Stimulated activated CD8-positive, alpha-beta memory T cell treated with anti-CD3 and anti-CD28 coated beads, Interleukin-2, amount 100 ng/mL, for 48 hours (primary cell): ENCODE results near the gene KCNQ2.

Experiments used
- DNase-seq, 2 donors: peaks; one replicate each; pipeline ENCODE4 v3.0.0-alpha.2; 2020; ENCODE audit warnings: low read depth in 2 of 2

The KCNQ2 gene

DNA sequence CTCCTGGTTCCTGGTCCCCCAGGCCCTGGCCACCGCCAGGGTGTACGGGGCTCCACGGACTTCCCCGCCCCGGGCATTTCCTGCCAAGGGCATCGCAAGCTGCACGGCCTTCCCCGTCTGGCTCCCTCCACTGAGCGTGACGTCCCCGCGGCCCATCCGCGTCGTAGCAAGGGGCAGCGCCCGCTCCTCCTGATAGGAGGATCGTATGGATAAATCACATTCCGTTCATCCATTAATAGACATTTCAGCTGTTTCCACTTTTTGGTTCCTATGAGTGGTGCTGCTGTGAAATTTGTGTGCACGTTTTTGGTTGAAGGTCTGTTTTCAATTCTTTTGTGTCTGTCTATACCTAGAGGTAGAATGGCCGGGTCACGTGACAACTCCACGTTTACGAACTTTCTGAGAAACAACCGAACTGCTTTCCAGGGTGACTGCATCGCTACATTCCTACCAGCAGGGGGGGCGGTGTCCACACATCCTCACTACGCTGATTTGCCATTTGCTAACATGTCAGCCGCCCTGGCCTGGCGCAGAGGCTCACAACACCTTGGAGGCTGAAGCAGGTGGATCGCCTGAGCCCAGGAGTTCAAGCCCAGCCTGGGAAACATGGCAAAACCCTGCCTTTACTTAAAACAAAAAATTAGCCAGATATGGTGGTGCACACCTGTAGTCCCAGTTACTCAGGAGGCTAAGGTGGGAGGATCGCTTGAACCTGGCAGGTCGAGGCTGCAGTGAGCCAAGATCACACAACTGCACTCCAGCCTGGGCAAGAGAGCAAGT, 37.7 kb downstream of the KCNQ2 start:
- peak; percentile 62 to 71 for DNase-seq

DNA sequence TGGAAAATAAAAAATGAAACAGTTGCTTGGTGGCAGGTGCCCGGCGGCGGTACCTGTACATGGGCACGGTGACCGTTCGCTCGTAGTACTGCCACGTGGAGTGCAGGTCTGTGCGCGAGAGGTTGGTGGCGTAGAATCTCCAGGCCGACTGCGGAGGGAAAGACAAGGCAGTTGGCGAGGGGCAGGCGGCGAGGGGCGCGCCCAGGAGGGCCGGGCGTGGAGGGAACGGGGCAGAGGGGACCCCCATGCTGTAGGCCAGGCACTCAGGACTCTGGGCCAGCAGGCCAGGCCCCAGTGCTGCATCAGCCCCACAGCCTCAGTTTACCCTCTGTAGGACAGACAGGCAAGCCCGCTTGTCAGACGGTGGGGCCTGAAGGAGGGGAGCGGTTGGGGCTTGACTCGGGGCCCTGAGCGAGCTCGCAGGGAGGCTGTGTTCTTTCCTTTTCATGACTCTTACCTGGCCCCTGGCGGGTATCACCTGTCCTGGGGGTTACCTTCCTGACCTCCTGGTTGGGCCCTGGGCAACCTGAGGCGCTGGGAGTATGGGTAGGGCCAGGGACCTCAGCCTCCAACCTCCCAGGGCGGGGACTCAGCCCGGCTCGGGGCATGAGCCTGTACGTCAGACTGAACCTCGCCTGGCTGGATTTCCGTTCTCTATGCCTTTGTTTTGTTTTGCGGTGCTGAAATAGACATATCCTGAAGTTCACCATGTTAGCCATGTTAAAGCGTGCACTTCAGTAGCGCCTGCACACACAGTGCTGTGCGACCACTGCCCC, 38.5 kb downstream of the KCNQ2 start:
- DNase-seq, result no peak

DNA sequence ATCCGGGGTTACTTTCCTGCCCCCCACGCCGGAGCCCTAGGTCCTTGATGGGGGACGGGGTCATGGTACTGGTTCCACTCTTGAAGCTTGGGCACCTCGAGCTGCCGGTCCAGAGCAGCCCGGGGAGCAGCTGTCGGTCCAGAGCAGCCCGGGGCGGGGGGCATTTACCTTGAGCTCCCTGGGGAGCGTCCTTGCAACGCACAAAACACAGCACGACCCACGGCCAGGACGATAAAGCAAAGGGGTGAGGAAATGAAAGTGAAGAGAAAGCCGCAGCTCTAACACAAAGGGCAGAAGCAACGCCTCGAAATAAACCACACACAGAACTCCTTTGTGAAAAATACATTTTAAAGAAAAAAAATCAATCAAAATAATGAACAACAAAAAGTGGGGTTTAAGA, 39.1 kb downstream of the KCNQ2 start:
- DNase-seq, result no peak

DNA sequence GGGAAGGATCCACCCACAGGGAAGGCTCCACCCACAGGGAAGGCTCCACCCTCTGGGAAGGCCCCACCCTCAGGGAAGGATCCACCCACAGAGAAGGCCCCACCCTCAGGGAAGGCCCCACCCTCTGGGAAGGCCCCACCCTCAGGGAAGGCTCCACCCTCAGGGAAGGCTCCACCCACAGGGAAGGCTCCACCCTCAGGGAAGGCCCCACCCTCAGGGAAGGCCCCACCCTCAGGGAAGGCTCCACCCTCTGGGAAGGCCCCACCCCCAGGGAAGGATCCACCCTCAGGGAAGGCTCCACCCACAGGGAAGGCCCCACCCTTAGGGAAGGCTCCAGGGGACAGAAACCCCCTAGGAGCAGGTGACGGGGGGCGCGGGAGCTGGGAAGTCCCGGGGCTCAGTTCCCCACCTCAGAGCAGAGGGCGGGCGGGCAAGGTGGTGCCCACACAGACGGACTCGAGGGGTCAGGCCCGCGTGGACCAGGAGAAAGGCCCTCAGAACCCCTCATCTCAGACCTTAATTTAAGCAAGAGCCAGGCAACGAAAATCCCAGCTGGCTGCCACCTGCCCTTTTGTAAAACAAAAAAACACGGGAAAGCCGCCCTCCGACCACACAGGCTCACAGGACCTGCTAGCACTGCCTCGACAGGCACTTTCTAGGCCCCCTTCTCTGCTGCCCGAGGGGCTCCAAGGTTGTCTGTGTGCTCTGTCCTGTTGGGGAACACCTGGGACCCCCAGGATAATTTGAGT, 39.7 kb downstream of the KCNQ2 start:
- DNase-seq, result no peak

DNA sequence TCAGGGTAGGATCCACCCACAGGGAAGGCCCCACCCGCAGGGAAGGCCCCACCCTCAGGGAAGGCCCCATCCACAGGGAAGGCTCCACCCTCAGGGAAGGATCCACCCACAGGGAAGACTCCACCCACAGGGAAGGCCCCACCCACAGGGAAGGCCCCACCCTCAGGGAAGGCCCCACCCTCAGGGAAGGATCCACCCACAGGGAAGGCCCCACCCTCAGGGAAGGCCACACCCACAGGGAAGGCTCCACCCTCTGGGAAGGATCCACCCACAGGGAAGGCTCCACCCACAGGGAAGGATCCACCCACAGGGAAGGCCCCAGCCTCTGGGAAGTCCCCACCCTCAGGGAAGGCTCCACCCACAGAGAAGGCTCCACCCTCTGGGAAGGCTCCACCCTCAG, 40.5 kb downstream of the KCNQ2 start:
- DNase-seq, result no peak

DNA sequence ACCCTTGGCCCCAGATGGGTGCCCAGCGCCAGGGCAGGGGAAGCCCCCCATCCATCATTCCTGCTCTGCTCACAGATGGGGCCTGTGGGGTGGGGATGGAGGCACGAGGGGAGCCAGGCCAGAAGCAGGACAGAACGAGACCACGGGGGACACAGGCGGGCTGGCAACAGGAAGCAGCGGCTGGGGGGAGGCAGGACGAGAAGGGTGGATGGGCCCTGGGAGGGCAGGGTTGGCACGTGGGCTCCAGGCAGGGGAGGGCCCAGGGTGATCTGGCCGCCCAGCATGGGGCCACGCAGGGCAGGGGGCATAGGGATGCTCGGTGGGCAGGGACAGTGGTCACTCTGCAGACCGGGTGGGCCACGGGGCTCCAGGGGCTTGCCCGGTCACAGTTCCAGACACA, 41.6 kb downstream of the KCNQ2 start:
- no peak for DNase-seq

DNA sequence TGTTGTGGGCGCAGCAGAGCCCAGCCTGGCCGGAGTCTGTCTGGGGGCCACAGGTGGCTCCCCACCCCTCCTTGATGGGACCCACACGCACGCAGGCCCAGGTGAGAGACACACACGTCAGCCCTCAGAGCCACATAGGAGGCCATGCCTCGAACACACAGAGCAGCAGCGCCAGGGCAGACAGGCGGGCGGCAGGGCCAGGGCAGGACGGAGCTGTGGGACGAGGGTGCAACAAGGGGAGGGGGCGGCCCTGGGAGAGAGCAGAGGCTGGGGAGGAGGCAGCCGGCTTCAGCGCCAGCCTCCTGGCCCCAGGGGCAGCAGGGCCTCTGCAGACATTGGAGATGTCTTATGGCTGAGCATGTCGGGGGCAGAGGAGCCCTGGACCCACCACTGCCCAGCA, 42.5 kb downstream of the KCNQ2 start:
- DNase-seq, result no peak

DNA sequence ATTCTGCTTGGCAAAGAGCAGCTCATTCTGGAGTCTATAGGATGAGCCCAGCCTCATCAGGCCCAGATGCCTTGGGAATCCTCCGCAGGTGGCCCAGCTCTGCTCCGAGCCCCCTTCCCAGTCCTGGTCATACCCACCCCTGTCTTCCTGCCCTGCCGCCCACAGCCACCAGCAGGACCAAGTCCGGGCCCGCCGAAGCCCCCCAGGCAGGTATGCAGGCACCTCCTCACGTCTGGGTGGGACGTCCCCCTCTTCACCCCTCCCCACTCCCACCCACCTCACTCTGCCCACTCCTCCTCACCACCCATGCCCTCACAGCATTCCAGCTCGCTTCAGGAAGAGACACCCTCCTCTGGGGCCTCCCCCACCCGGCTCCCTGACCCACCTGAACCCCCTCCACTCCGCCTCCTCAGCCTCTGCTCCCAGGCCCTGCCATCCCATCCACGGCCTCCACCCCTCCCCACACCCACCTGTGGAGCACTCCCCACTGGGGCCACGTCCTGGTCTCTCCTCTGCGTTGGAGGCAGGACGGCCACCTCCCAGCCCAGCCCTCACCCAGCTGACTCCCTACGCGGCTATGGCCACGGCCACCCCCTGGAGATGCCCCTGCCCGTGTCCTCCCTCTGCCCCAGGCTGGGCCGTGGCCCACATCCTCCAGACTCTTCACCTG, 43.4 kb downstream of the KCNQ2 start:
- DNase-seq, result no peak

DNA sequence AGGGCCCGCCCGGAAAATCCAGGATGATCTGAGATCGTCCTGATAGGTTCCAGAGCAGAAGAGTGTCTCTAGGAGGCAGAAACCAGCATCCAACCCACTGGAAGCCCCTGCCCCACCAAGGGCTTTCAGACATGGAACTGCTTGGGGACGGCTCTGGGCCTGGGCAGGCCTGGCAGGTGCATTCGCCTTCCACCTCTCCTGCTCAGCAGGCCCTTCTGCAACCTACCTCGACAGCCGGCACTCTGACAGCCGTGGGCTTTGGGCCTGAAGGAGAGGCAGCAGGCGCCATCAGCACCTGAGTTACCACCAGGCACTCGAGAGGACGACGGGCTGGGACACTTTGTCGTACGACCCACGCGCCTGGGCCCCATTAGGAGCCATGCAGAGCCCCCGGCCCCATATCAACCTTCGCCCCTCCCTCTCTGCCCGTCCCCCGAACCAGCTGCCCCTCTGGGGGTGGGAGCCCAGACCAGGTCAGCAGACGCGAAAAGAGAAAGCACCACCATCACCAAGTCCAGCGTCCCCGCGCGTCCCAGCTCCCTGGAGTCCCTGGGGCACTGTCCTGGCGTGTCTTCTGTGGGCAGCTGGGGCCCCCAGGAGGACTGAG, 44.6 kb downstream of the KCNQ2 start:
- no peak for DNase-seq

DNA sequence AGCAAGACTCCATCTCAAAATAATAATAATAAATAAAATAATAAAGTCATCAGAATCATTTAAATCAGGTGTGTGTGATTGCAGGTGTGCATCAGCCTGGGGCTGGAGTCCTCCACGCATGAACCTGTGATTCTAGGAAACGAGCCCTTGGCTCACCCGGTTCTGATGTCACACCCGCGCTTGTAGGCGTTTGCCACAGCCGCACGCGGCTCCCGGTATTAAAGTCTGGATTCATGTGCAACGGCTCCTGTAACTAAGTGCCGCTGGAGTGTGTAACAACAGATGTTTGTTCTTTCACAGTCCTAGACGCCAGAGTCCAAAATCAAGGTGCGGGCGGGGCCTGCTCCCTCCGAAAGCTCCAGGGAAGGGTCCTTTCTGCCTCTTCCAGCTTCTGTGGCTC, 45.2 kb downstream of the KCNQ2 start:
- no peak for DNase-seq

DNA sequence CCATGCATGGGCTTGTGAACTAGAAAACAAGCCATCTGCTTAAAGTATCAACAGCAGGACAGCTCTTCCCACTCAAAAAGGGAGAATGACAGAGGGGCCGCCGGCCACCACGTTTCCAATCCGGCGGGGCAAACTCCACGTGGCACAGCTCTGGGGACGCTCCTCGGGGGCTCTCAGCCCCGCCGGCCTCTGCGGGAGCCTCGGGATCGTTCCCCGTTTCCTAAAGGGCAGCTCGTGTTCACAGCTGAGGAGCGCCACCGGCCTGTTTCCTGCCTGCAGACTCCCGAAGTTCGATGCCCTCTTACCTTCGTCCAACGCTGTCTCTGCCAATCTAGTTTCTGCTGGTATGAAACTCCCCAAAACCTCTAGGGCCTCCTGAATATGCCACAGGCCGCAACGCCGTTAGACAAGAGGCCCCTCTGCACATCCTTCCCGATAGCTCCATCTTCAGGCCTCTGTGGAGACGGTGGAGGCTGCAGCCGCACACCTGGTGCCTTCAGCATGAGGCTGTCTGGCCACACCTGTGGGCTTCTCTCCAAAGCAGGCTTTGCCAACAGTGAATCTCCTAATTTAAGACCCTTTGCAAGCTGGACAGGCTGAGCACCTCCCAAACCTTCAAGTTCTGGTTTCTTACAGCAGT, 46.5 kb downstream of the KCNQ2 start:
- DNase-seq, result no peak

DNA sequence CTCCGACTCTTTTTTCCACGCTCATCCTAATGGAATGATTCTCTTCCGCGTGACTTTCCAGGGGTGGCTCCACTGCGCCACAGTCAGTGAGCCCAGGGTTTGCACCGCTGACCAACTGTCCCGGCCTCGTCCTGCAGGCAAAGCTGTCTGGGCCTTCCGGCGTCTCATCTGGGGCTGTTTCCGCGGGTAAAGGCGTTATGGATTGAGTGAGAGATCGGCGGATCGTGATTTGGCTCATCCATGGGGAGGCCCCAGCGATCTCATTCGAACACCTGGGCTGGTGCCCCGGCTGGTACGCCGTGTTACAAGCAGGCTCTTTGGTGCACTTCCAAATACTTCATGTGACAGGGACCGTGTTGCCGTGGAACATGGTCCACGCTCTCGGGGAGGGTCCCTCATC, 47.8 kb downstream of the KCNQ2 start:
- no peak for DNase-seq

DNA sequence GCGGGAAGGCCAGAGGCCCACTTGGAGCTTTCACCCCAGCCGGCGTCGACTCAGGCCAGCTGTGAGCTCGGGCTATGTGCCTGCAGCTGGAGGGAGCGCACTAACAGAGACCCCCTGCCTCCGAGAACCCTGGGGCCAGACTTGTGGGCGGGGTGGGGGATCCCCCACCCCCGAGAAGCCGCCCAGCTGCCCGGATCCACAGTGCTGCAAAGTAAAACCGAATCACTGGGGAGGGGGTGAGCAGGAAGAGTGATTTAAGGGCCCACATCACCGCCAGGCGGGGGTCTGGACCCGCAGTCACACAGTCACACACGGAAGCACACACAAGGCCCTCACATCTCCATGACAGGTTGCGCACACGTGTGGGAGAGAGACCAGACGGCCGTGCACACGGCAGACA, 48.7 kb downstream of the KCNQ2 start:
- DNase-seq, result no peak

DNA sequence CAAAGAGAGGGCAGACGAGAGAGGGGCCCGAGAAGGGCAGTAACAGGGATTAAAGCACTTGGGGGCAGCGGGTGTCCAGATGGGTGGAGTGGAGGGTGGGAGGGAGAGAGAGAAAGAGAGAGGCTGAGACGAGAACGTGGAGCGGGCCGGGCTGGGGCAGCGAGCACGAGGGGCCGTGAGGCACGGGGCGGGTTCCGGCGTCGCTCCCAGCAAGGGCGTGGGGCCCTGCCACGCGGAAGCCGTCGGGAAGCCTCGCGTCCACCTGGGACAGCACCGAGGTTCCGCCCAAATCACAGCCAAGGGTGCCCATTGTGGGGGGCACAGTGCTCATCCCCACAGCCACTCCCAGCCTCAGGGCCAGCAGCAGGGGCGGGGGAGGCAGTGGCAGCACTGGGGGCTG, 49.8 kb downstream of the KCNQ2 start:
- no peak for DNase-seq

DNA sequence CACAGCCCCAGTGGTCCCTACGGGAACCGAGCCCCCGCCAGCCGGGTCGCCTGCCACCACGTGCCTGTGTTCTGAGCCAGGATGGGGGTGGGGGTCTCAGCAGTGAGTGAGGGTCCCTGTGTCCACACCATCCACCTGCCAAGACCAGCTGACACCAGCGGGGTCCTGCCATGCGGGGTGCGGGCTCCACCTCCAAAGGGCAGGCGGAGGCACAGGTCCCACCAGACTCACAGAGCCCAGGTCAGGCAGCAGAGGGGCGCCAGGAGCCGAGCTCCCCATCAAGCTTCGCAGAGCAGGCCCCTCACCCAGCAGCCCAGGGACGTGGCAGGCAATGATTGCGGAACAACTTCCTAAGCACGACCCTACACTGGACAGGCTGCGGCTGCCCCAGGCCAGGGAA, 50.5 kb downstream of the KCNQ2 start:
- DNase-seq, result no peak

DNA sequence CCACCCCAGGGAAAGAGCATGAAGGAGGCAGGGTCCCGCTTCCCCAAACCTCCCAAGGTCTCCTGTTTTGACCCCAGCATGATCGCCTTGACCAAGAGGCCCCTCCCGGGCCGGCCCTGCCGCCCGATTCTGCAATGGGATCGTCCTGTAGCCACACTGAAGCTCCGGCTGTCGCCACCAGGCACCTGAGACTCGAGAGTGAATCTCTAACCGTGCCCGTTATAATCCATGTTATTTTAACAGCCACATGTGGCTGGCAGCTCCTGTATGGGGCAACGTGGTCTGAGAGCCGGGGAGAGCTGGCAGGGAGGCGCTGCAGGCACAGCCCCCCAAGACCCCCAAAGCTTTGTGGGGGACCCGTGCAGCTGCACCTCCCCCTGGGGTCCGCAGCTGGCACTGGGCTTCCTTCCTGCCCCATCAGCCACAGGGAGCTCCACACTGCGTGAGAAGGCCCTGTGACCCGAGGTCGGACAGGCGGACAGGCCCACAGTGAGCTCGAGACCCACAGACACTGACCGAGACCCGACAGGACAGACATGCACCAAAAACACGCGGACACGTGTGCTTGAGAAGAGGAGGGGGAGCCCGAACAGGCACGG, 51.3 kb downstream of the KCNQ2 start:
- no peak for DNase-seq

DNA sequence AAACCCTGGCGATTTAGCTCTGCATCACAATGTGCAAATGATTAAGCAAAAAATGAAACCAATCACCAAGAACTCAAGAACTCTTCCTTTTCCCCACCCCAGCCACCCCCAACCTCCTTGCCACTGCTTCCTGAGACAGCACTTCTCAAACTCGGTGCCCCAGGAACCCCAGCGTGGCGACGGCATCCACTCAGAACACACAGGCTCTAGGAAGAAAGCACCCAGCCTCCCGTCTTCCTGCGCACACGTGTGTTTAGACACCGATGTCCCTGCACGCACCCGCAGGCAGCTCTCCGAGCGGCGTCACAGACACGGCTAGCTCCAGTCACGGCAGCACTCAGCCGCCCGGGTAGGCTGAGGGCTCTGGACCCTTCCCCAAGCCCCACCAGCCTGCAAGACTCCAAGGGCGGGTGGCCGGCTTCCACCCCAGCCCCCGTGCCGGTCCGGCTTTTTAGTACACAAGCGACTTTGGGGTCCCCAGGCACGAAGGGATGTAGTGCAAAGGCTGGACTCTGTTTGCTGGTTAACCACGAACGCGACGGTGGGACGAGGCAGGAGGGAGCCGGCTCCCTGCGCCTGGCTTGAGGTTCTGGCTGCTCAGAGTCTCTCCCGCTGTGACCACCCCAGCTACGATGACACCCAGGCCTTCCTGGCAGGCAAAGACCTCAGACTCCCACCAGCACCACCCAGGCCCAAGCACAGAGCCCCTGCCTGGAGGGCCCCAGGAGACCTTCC, 51.9 kb downstream of the KCNQ2 start:
- no peak for DNase-seq

DNA sequence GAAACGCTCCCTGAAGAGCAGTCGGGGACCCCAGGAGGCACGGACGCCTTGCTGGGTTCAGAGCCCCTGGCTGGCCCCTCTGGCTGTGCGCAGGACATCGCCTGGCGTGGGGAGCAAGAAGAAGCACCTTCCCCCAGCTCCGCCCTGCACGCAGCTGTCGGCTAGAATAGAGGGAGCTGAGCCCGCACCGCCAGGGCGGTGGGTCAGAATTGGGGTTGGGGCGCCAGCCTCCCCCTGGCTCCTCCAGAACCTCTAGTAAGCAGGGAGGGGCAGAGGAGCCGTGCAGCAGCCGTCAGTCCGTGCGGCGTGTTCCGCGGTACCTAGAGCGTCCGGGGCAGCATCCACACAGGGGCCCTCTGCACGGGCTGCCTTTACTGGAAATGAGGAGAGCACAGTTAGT, 53.2 kb downstream of the KCNQ2 start:
- no peak for DNase-seq

DNA sequence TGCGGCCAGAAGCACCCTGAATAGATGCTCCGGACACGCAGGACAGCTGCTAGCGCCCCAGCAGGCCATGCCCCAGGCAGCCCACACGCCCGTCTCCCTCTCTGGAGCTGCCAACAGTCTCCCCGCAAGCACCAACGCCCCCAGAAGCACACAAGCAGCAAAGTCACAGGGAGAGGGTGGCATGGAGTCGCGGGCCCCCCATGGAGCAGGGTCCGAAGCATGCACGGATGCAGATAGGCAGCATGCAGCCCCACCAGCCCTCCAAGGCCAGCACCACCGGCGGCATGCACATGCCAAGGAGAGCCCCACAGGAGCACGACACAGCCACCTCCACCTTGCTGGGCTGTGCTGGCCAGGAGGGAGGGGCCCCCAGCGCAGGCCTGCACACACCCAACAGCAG, 53.8 kb downstream of the KCNQ2 start:
- no peak for DNase-seq

DNA sequence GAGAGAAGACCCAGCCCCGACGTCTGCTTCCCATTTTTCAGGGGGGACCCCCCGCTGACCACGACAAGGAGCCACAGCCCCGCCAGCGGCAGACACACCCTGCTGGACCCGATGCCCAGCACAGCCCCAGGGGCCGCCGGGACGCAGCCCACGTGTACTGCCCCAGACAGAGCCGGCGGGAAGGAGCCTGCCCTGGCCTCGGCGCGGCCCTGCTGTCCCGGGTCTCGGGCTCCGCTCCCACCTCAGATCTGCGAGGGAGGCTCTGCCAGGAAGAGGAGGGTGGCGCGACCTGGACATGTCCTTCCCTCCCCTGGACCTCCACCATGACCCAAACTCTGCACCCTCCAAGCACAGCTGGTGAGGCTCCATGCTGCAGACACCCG, 54.7 kb downstream of the KCNQ2 start:
- no peak for DNase-seq
